ENCODE measurements around the gene DPH1. TPM values are rescaled to one million over a fixed set of nuclear protein-coding genes. Genes with fewer than 3 reads are reported as not detected.

Gene DPH1
- total RNA-seq, 4 donors from 2014 or later: 47.2 to 59.9 (median 57.7) TPM

- H3K9me3 ChIP-seq: no peaks in the 10 kb centered on the region
- H3K27ac ChIP-seq: peak overlapping the region; percentile 76 to 85 (median 80)
- DNase-seq: peak in 1 of 2 donors; percentile 70
- H3K36me3 ChIP-seq: peaks cover 0 to 14% of the 10 kb centered on the region in 2 donors
- peaks cover 72 to 76% of the 10 kb centered on the region in 2 donors for H3K4me1 ChIP-seq
- in situ Hi-C loops (cut with MboI; ENCODE audit: low sequenced_read_pairs in 4 of 4) (no loop called here), intact Hi-C loops (cut with DNase I; ENCODE audit: low total_unique reads) (loop anchor here (10.0 kb wide), 1 partner anchor 89 kb away; no protein-coding TSS in a partner anchor)
- no peaks in the 10 kb centered on the region for H3K27me3 ChIP-seq
- ATAC-seq: peak; percentile 30 to 38
- TF ChIP-seq POLR2A (IDR thresholded peaks at IDR 0.05) (no peak), CTCF (IDR thresholded peaks at IDR 0.05 in 4 of 5, conservative IDR thresholded peaks at IDR 0.05 in 1 of 5) (no peak)
- no peak overlapping the region for H3K4me3 ChIP-seq
Measured at GRCh38 chr17:2085648-2085949, 55.6 kb downstream of the DPH1 start.

DNA sequence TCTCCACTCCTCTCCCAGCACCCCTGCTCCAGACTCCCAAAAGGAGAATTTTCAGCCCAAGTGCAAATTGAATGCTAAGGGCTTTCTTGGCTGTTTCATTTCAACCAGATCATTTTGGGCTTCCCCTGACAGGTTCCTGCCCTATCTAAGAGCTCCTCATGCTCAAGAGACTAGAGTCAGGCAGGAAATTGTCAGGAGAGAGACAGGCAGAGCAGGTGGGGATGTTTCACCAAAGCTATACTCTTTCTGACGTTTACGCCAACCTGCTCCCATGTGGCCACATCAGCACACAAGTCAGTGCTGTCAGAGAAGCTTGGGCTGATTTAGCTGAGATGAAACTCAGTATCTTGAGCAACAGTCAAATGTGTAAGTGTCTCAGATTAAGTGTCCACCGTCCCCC is 56.4 kb downstream of the DPH1 start:
- Histone ChIP-seq H3K27ac (peak overlapping the region; percentile 76 to 85 (median 80)), H3K4me1 (peaks cover 79% of the 10 kb centered on the region in 2 donors), H3K36me3 (peaks cover 0 to 8% of the 10 kb centered on the region in 2 donors), H3K9me3 (no peaks in the 10 kb centered on the region), H3K4me3 (no peak overlapping the region), H3K27me3 (no peaks in the 10 kb centered on the region)
- DNase-seq (no peak), ATAC-seq (no peak)
- in situ Hi-C loops (cut with MboI; ENCODE audit: low sequenced_read_pairs in 4 of 4) (no loop called here), intact Hi-C loops (cut with DNase I; ENCODE audit: low total_unique reads) (loop anchor here (10.0 kb wide), 1 partner anchor 88 kb away; no protein-coding TSS in a partner anchor)
- no peak for TF ChIP-seq POLR2A (IDR thresholded peaks at IDR 0.05)
- TF ChIP-seq CTCF (IDR thresholded peaks at IDR 0.05 in 4 of 5, conservative IDR thresholded peaks at IDR 0.05 in 1 of 5): no peak

GRCh38 chr17:2087597-2088211 is 57.8 kb downstream of the DPH1 start:
- DNase-seq: no peak
- no peak for TF ChIP-seq CTCF (IDR thresholded peaks at IDR 0.05 in 4 of 5, conservative IDR thresholded peaks at IDR 0.05 in 1 of 5)
- no peak for TF ChIP-seq POLR2A (IDR thresholded peaks at IDR 0.05)
- Histone ChIP-seq H3K9me3 (no peaks in the 10 kb centered on the region), H3K36me3 (no peaks in the 10 kb centered on the region), H3K4me3 (no peak overlapping the region), H3K4me1 (peaks cover 79% of the 10 kb centered on the region in 2 donors), H3K27me3 (no peaks in the 10 kb centered on the region), H3K27ac (peak overlapping the region; percentile 76 to 85 (median 80))
- ATAC-seq: no peak
- in situ Hi-C loops (cut with MboI; ENCODE audit: low sequenced_read_pairs in 4 of 4): no loop called here
- intact Hi-C loops (cut with DNase I; ENCODE audit: low total_unique reads): loop anchor here (10.0 kb wide), 1 partner anchor 87 kb away; no protein-coding TSS in a partner anchor

- Histone ChIP-seq H3K4me3 (peak overlapping the region; percentile 18 to 36 (median 34)), H3K27ac (peak overlapping the region; percentile 76 to 85 (median 80)), H3K9me3 (no peaks in the 10 kb centered on the region), H3K27me3 (no peaks in the 10 kb centered on the region), H3K4me1 (peaks cover 67 to 68% of the 10 kb centered on the region in 2 donors), H3K36me3 (no peaks in the 10 kb centered on the region)
- in situ Hi-C loops (cut with MboI; ENCODE audit: low sequenced_read_pairs in 4 of 4) (no loop called here), intact Hi-C loops (cut with DNase I; ENCODE audit: low total_unique reads) (loop anchor here (10.0 kb wide), 1 partner anchor 86 kb away; no protein-coding TSS in a partner anchor)
- TF ChIP-seq CTCF (IDR thresholded peaks at IDR 0.05 in 4 of 5, conservative IDR thresholded peaks at IDR 0.05 in 1 of 5): no peak
- no peak for TF ChIP-seq POLR2A (IDR thresholded peaks at IDR 0.05)
- DNase-seq (no peak), ATAC-seq (no peak)
Measured at GRCh38 chr17:2089021-2089422, 59.1 kb downstream of the DPH1 start.
